ENCODE results near the gene SEMA3D.

GRCh38 chr7:85220023-85220422 is 33.2 kb upstream of the SEMA3D start:
- no peak for TF ChIP-seq UBTF (IDR thresholded peaks at IDR 0.05; ENCODE audit: borderline replicate concordance in 1 of 2, low read depth in 2 of 2, low read length in 2 of 2)
- no peak for TF ChIP-seq ARID3A (IDR thresholded peaks at IDR 0.05; ENCODE audit: borderline replicate concordance, low read depth, low read length)
- TF ChIP-seq POLR2A (conservative IDR thresholded peaks at IDR 0.05), result no peak
- no peak for TF ChIP-seq NCOA2 (IDR thresholded peaks at IDR 0.05; ENCODE audit: partially characterized antibody in 2 of 2)
- no peak for TF ChIP-seq ZNF77 (CRISPR knock-in tag; IDR thresholded peaks at IDR 0.05)
- TF ChIP-seq ZNF79 (CRISPR knock-in tag; IDR thresholded peaks at IDR 0.05; ENCODE audit: low read depth), result no peak

All from K562 (cell line).